SK-N-SH treated with all-trans-retinoic acid at 6 μM for 48 hours (cell line): ENCODE results near the gene UHRF2.

Experiments
- CSDC2 ChIP-seq: fragments of 250-450 bp; sonication (Bioruptor Pico); IDR thresholded peaks from 2 replicates; pipeline ENCODE4 v1.5.0; 2020; ENCODE audit warnings: mild to moderate bottlenecking, moderate library complexity
- PATZ1 ChIP-seq: fragments of 250-450 bp; sonication (Bioruptor Pico); IDR thresholded peaks from 2 replicates; pipeline ENCODE4 v1.8.0; 2020; ENCODE audit warnings: mild to moderate bottlenecking, moderate library complexity, borderline replicate concordance
- POU6F1 ChIP-seq: fragments of 250-450 bp; sonication (Bioruptor Pico); IDR thresholded peaks from 2 replicates; pipeline ENCODE4 v1.8.0; 2021; ENCODE audit warnings: low read depth, mild to moderate bottlenecking, moderate library complexity, borderline replicate concordance
- TOX ChIP-seq: fragments of 250-450 bp; sonication (Bioruptor Pico); IDR thresholded peaks from 2 replicates; pipeline ENCODE4 v1.8.0; 2021; ENCODE audit warnings: mild to moderate bottlenecking, moderate library complexity, borderline replicate concordance
- ZFP3 ChIP-seq: fragments of 250-450 bp; sonication (Bioruptor Pico); IDR thresholded peaks from 2 replicates; pipeline ENCODE4 v1.5.0; 2020; ENCODE audit warnings: mild to moderate bottlenecking, moderate library complexity
- ZNF565 ChIP-seq: fragments of 450-650 bp; formaldehyde crosslinking; conservative IDR thresholded peaks from 2 replicates; pipeline ENCODE4 v1.5.0; 2020; ENCODE audit warnings: low read depth, mild to moderate bottlenecking, moderate library complexity
- ZNF8 ChIP-seq: fragments of 450-650 bp; formaldehyde crosslinking; IDR thresholded peaks from 2 replicates; pipeline ENCODE4 v1.5.0; 2020; ENCODE audit warnings: mild to moderate bottlenecking, moderate library complexity

GRCh38 chr9:6459718-6460117 is 46.7 kb downstream of the UHRF2 start:
- TF ChIP-seq CSDC2 (CRISPR knock-in tag) (no peak), ZFP3 (CRISPR knock-in tag) (no peak), ZNF565 (CRISPR knock-in tag) (no peak), TOX (CRISPR knock-in tag) (no peak), PATZ1 (CRISPR knock-in tag) (no peak), ZNF8 (no peak), POU6F1 (CRISPR knock-in tag) (no peak)
